Activated naive CD8-positive, alpha-beta T cell treated with anti-CD3 and anti-CD28 coated beads, Interleukin-2, amount 10 ng/mL, durations not matched to agents 7 days and 5 days (primary cell): ENCODE data around the gene DDX53. TPM values are rescaled to one million over a fixed set of nuclear protein-coding genes. Genes with fewer than 3 reads are reported as not detected.

ENCODE experiments used
- ATAC-seq: fragments of 150-1000 bp; cut with Tn5 transposase; one replicate; pipeline ENCODE4 v1.10.0; 2021; ENCODE audit warnings: low read depth, moderate library complexity
- POLR2A ChIA-PET: fragments of 350-600 bp; sonication (Branson Sonifier 250); formaldehyde crosslinking; loops from one replicate; lab custom pipeline; 2021; ENCODE audit warnings: antibody characterized with exemption; lab: Charles Lee
- DNase-seq: peaks from one replicate; pipeline ENCODE4 v3.0.0; 2021
- H3K27ac Mint-ChIP-seq: one replicate; pipeline ENCODE4 v1.8.0; 2022; ENCODE audit warnings: mild to moderate bottlenecking, mixed read lengths
- H3K27me3 Mint-ChIP-seq: one replicate; pipeline ENCODE4 v1.8.0; 2022; ENCODE audit warnings: mild to moderate bottlenecking, moderate library complexity, mixed read lengths
- H3K36me3 Mint-ChIP-seq: one replicate; pipeline ENCODE4 v1.8.0; 2021; ENCODE audit warnings: mild to moderate bottlenecking, mixed read lengths
- H3K4me1 Mint-ChIP-seq: one replicate; pipeline ENCODE4 v1.8.0; 2021; ENCODE audit warnings: mixed read lengths
- H3K4me3 Mint-ChIP-seq: one replicate; pipeline ENCODE4 v1.8.0; 2022; ENCODE audit warnings: mild to moderate bottlenecking, moderate library complexity, mixed read lengths
- H3K9me3 Mint-ChIP-seq: one replicate; pipeline ENCODE4 v1.8.0; 2021; ENCODE audit warnings: mixed read lengths
- total RNA-seq, 2 experiments: library from RNA; stranded (reverse); gene quantifications; one replicate each; pipeline ENCODE4 v1.2.3, GENCODE V29; 2021

DDX53 gene
- total RNA-seq, 2 experiments from 2014 or later: not detected

DNA sequence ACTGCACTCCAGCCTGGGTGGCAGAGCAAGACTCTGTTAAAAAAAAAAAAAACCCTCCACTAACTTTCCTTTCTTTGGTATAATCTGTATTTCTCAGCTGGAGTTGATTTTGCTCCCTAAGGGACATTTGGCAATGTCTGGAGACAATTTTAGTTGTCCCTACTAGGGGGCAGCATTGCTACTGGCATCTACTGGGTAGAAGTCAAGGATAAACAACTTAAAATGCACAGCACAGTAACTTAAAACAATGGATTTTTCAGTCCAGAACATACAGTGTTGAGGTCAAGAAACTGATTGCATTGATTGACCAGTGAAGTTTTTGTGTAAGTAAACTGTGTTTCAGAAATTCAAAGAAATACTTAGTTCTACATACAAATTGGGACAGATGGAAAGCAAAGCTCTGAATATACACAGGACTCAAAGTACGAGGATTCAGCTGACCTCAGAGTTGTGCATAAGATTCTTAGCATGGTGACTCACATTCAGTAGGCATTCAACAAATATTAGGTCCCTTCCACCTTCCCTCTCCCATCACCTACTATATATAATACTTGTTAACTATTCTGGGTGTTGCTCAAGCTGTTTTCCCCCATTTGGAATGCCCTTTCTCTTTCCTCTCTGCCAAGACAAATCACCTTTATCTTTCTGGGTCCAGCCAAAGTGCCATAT is 8.8 kb downstream of the DDX53 start:
- ATAC-seq (no peak), DNase-seq (no peak)
- Mint-ChIP-seq H3K27me3 (no peaks in the 10 kb centered on the region), H3K4me3 (no peak overlapping the region), H3K36me3 (no peaks in the 10 kb centered on the region), H3K27ac (no peak overlapping the region), H3K9me3 (no peaks in the 10 kb centered on the region), H3K4me1 (peaks cover 7% of the 10 kb centered on the region)
- POLR2A ChIA-PET: no interaction called here

DNA sequence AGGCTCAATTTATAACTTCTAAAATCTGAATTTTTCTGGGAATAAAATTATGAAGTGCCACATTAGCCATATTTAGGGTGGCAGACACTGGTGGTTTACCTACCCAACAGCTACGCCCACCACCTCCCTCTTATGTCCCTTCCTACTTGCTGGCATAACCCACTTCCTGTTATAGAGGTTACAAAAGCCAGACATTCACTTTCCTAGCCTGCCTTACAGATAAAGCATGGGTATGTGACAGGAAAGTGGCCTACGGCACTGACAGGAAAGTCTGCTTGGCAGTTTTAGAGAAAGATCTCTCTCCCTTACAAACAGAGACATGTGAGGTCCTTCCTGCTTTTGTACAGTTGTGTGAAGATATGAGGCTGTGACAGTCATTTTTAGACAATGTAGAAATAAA is 12.4 kb downstream of the DDX53 start:
- DNase-seq (no peak), ATAC-seq (no peak)
- Mint-ChIP-seq H3K4me3 (no peak overlapping the region), H3K9me3 (no peaks in the 10 kb centered on the region), H3K27me3 (no peaks in the 10 kb centered on the region), H3K36me3 (no peaks in the 10 kb centered on the region), H3K27ac (no peak overlapping the region), H3K4me1 (peaks cover 7% of the 10 kb centered on the region)
- POLR2A ChIA-PET: no interaction called here

DNA sequence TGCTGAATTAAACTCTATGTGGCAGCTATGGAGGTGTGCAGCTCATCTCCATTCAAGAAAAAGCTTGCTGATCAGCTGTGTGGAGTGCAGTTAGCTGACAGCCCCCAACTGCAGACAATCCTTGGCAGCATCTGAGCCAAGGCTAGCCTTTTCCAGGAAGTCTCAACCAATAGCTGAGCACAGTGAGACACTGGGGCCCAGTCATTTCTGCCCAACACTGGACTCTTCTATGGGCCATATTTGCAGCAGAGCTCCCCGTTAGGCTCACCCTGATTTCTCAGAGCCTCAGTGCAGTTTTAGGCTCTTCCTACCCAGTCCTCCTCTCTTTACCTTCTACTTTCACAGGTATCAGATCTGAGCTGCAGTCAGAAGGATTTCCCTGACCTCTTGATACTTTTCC is 12.9 kb downstream of the DDX53 start:
- DNase-seq: no peak
- Mint-ChIP-seq H3K9me3 (no peaks in the 10 kb centered on the region), H3K4me1 (peaks cover 7% of the 10 kb centered on the region), H3K4me3 (no peak overlapping the region), H3K36me3 (no peaks in the 10 kb centered on the region), H3K27me3 (no peaks in the 10 kb centered on the region), H3K27ac (no peak overlapping the region)
- POLR2A ChIA-PET: no interaction called here
- ATAC-seq: no peak

DNA sequence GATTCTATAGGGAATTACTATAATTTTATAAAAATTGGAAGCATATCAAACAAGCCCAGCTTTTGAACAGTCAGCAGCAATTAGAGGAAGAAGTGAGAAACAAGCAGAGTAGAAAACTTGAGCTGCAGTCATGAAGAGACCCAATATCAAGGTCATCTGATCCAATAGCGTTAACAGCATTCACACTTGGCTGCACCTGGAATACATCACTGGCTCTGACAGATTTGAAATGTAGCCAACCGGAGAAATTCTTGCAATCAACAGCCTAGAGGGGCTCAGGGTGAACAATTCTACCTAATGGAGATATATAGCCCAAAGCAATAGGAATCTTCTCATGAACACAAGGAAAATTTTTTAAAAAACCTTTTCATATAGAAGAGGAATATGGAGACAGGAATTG is 13.6 kb downstream of the DDX53 start:
- Mint-ChIP-seq H3K27me3 (no peaks in the 10 kb centered on the region), H3K4me3 (no peak overlapping the region), H3K36me3 (no peaks in the 10 kb centered on the region), H3K27ac (no peak overlapping the region), H3K9me3 (no peaks in the 10 kb centered on the region), H3K4me1 (peaks cover 7% of the 10 kb centered on the region)
- POLR2A ChIA-PET: no interaction called here
- DNase-seq (no peak), ATAC-seq (no peak)

DNA sequence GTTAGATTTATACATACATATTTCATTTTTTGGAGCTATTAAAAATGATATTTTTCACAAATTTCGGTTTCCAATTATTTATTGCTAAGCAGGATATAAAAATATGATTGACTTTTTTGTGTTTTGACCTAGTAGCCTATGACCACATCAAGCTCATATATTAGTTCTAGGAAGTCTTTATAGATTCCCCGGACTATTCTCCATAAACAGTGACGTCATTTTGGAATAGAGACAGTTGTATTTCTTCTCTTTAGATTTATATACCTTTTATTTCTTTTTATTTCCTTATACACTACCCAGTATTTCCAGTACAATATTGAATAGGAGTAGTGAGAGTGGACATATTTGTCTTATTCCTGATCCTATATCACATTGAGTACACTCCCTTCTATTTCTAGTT is 31.8 kb downstream of the DDX53 start:
- POLR2A ChIA-PET: no interaction called here
- Mint-ChIP-seq H3K9me3 (no peaks in the 10 kb centered on the region), H3K27me3 (no peaks in the 10 kb centered on the region), H3K36me3 (no peaks in the 10 kb centered on the region), H3K4me3 (no peak overlapping the region), H3K27ac (no peak overlapping the region), H3K4me1 (no peaks in the 10 kb centered on the region)
- DNase-seq (no peak), ATAC-seq (no peak)

DNA sequence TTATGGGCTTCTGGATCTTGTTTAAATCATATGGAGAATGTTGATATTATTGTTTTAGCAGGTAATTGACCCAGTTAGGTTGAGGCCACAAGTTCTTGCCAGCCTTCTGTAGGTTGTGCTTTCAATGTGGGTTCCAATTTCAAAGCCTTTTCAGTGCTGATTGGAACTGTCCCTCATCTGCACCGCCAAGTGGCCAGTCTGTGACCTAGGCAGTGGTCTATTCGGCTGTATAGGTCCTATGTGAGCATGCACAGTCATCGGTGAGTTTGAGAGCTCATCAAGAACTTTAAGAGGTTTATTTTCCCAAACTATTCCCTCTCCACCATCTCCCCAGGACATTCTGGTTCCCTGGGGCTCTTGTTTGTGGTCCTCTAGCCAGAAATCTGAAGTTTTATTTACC is 35.7 kb downstream of the DDX53 start:
- Mint-ChIP-seq H3K4me3 (no peak overlapping the region), H3K4me1 (no peaks in the 10 kb centered on the region), H3K9me3 (no peaks in the 10 kb centered on the region), H3K27me3 (no peaks in the 10 kb centered on the region), H3K36me3 (no peaks in the 10 kb centered on the region), H3K27ac (no peak overlapping the region)
- DNase-seq: no peak
- POLR2A ChIA-PET: no interaction called here
- ATAC-seq: no peak

DNA sequence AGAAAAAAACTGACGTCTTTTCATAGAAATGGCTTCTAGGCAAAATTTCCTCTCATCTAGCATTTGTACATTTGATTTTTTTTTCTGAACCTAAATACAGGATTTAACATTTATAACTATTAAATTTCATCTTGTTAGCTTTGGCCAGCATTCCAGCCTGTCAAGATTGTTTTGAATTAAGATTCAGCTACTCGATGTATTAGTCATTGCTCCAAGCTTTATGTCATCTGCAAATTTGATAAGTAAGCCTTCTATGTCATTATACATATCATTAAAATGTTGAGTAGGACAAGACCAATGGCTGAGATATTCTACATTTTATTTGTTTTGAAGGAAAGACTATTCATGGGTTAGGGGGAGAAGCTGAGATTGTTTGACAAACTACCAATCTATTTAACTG is 46.7 kb downstream of the DDX53 start:
- ATAC-seq (no peak), DNase-seq (no peak)
- H3K4me3 Mint-ChIP-seq: no peak overlapping the region
- H3K9me3 Mint-ChIP-seq: no peaks in the 10 kb centered on the region
- H3K36me3 Mint-ChIP-seq: no peaks in the 10 kb centered on the region
- no peaks in the 10 kb centered on the region for H3K4me1 Mint-ChIP-seq
- no peaks in the 10 kb centered on the region for H3K27me3 Mint-ChIP-seq
- POLR2A ChIA-PET: no interaction called here
- no peak overlapping the region for H3K27ac Mint-ChIP-seq

DNA sequence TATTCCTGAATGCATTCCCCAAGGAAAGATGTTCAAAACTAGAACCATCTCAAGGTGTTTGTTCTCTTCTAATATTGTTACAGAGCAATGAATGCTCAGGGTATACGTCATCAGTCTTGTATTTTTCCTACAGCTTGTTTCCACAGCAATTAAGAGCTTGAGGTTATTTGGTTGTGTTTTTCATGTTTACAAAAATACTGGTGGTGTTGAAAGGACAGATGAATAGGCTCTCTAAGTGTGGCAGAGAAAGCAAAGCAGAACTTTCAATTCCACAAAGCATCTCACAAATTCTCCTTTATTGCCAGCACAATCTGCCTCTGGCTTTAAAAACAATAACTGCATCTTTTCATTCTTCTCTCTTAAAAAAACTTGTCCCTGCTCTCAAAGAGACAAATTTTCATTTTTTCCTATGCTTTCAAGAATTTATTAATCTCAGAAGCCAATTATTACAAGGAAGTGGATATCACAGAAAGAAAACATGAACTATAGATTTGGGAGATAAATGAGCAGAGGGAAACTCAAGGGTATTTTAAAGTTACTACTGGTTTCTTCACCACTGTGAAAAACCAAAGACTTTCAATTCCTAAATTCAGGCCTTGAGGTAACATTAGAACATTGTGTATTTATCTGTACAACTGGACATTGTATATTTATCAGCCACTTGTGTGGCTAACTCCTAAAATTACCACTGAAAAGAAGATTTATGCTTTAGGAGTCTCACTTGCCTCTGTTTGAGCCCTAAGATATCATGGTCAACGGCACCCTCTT is 49.2 kb downstream of the DDX53 start:
- Mint-ChIP-seq H3K36me3 (no peaks in the 10 kb centered on the region), H3K27me3 (no peaks in the 10 kb centered on the region), H3K9me3 (no peaks in the 10 kb centered on the region), H3K4me3 (no peak overlapping the region), H3K4me1 (no peaks in the 10 kb centered on the region), H3K27ac (no peak overlapping the region)
- DNase-seq (no peak), ATAC-seq (no peak)
- POLR2A ChIA-PET: no interaction called here

DNA sequence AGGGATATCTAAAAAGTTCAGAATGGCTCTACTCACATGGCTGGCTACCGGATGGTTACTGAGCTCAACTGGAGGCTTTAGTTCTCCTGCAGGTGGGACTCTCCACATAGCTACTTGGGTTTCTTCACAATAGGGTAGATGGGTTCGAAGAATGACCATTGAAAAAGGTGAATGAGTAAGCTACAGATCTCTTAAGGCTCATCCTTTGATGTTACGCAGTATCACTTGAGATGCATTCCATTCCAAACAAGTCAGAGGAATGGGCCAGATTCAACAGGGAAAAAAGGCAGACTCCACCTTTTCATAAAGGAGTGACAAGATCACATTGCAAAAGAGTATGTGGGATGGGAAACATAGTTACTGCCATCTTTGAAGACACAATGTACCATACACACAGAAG is 52.6 kb downstream of the DDX53 start:
- H3K9me3 Mint-ChIP-seq: no peaks in the 10 kb centered on the region
- ATAC-seq (no peak), DNase-seq (no peak)
- no peak overlapping the region for H3K27ac Mint-ChIP-seq
- no peaks in the 10 kb centered on the region for H3K36me3 Mint-ChIP-seq
- no peaks in the 10 kb centered on the region for H3K27me3 Mint-ChIP-seq
- no peak overlapping the region for H3K4me3 Mint-ChIP-seq
- POLR2A ChIA-PET: no interaction called here
- H3K4me1 Mint-ChIP-seq: no peaks in the 10 kb centered on the region
